Body of pancreas (tissue), 4 donors: ENCODE results near the gene CYP2C18. TPM values are rescaled to one million over a fixed set of nuclear protein-coding genes. Genes with fewer than 3 reads are reported as not detected.

Experiments used
- ATAC-seq: fragments of 150-250 bp; one replicate; pipeline ENCODE4 v1.9.1; 2016
- DNase-seq, 4 donors: peaks; one replicate each; pipeline ENCODE4 v3.0.0-alpha.2; 2019
- H3K27ac ChIP-seq, 4 donors: fragments of 200-600 bp; sonication (generic); 1 replicate in 3 of 4; 2 replicates in 1 of 4; pipeline versions ENCODE4 v1.5.1 to v1.6.1; 2016 to 2019; ENCODE audit warnings: mild to moderate bottlenecking in 1 of 4, mixed read lengths in 1 of 4, moderate library complexity in 1 of 4
- H3K27me3 ChIP-seq, 2 donors: fragments of 200-600 bp; sonication (generic); one replicate each; pipeline ENCODE4 v1.6.0; 2016; ENCODE audit warnings: mild to moderate bottlenecking in 1 of 2
- H3K36me3 ChIP-seq, 2 donors: fragments of 200-600 bp; sonication (generic); replicated peaks in 1 of 2; 2 replicates each; pipeline ENCODE4 v1.5.1; 2016; ENCODE audit warnings: low read depth in 2 of 2; ENCODE audit not compliant: insufficient read depth in 1 of 2
- H3K4me1 ChIP-seq: fragments of 200-600 bp; sonication (generic); one replicate; pipeline ENCODE4 v1.6.0; 2016
- H3K4me3 ChIP-seq, 2 donors: fragments of 200-600 bp; sonication (generic); 1 replicate in 1 of 2; 2 replicates in 1 of 2; pipeline ENCODE4 v1.5.1; 2016 to 2019
- H3K9me3 ChIP-seq, 3 donors: fragments of 200-600 bp; sonication (generic); 1 replicate in 2 of 3; 2 replicates in 1 of 3; pipeline ENCODE4 v1.5.1; 2016
- POLR2A ChIP-seq, 3 donors: fragments of 450-650 bp; IDR thresholded peaks; one replicate each; pipeline ENCODE4 v1.6.1; 2016; ENCODE audit warnings: antibody characterized with exemption in 3 of 3, mild to moderate bottlenecking in 2 of 3
- WGBS, 2 donors: methylation state at CpG; one replicate each; pipeline ENCODE4 v1.1.5; 2017; 5-methylcytosine and 5-hydroxymethylcytosine counted together
- intact Hi-C: fragments of 100-400 bp; cut with DNase I; formaldehyde crosslinking; loops from one replicate; pipeline ENCODE4 v1.15.1; 2023
- total RNA-seq, 2 donors: library from RNA; depleted of rRNA; stranded (reverse); fragments of >200 nt; gene quantifications; one replicate each; pipeline ENCODE4 v1.1.0, GENCODE V29; 2016
- TF ChIP-seq, protein P1 (sequence below), 7 experiments: fragments of 450-650 bp in 4 of 7; fragments of 200-600 bp in 3 of 7; sonication (generic) in 3 of 7; IDR thresholded peaks; one replicate each; pipeline ENCODE4 v1.5.1; 2016 to 2019; ENCODE audit warnings: antibody characterized with exemption in 7 of 7

CYP2C18 gene
- total RNA-seq, 2 donors from 2014 or later = 3.9 TPM; not detected in 1

- H3K4me3 ChIP-seq = no peak overlapping the region
- ATAC-seq = no peak
- H3K4me1 ChIP-seq = peaks cover 7% of the 10 kb centered on the region
- 84 to 88% methylated on average over 11 of the region's 11 CpGs for WGBS, 2 donors
- no peak overlapping the region for H3K27ac ChIP-seq
- no peaks in the 10 kb centered on the region for H3K27me3 ChIP-seq
- intact Hi-C loops = no loop called here
- no peaks in the 10 kb centered on the region for H3K36me3 ChIP-seq
- TF ChIP-seq, protein P1, sequence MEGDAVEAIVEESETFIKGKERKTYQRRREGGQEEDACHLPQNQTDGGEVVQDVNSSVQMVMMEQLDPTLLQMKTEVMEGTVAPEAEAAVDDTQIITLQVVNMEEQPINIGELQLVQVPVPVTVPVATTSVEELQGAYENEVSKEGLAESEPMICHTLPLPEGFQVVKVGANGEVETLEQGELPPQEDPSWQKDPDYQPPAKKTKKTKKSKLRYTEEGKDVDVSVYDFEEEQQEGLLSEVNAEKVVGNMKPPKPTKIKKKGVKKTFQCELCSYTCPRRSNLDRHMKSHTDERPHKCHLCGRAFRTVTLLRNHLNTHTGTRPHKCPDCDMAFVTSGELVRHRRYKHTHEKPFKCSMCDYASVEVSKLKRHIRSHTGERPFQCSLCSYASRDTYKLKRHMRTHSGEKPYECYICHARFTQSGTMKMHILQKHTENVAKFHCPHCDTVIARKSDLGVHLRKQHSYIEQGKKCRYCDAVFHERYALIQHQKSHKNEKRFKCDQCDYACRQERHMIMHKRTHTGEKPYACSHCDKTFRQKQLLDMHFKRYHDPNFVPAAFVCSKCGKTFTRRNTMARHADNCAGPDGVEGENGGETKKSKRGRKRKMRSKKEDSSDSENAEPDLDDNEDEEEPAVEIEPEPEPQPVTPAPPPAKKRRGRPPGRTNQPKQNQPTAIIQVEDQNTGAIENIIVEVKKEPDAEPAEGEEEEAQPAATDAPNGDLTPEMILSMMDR (IDR thresholded peaks at IDR 0.05) = no peak
- TF ChIP-seq POLR2A (IDR thresholded peaks at IDR 0.05) = no peak
- H3K9me3 ChIP-seq = no peaks in the 10 kb centered on the region
- DNase-seq = no peak
Observed at GRCh38 chr10:94687625-94688248, 4.2 kb downstream of the CYP2C18 start.

DNA sequence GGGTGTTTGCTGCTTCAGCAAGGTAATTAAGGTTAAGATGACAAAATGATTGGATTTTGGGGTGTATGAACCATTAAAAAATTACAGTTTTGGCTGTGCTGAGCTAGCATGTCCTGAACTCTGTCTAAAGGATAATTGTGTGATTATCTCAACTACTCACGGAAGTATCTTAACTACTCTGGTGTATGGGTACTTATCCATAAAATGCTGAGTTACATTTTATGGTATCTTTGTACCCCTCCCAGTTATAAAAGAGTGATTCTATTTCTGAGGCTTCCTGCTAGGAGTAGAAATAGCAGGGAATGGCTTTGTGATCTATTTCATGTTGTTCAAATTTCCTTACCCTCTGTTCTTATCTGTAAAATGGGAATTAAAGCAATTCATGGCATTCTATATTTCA is 22.6 kb downstream of the CYP2C18 start:
- H3K4me1 ChIP-seq = no peaks in the 10 kb centered on the region
- intact Hi-C loops = no loop called here
- no peak for DNase-seq
- TF ChIP-seq, protein P1 (IDR thresholded peaks at IDR 0.05) = no peak
- no peak for TF ChIP-seq POLR2A (IDR thresholded peaks at IDR 0.05)
- 91 to 100% methylated on average over 1 of the region's 1 CpG for WGBS, 2 donors
- H3K36me3 ChIP-seq = no peaks in the 10 kb centered on the region
- H3K4me3 ChIP-seq = no peak overlapping the region
- H3K27me3 ChIP-seq = no peaks in the 10 kb centered on the region
- H3K27ac ChIP-seq = no peak overlapping the region
- no peak for ATAC-seq
- peaks cover 0 to 4% (median 0%) of the 10 kb centered on the region in 3 donors for H3K9me3 ChIP-seq

- TF ChIP-seq POLR2A (IDR thresholded peaks at IDR 0.05) = no peak
- TF ChIP-seq, protein P1 (IDR thresholded peaks at IDR 0.05) = no peak
- Histone ChIP-seq H3K9me3 (no peaks in the 10 kb centered on the region), H3K27ac (no peak overlapping the region), H3K4me1 (no peaks in the 10 kb centered on the region), H3K36me3 (no peaks in the 10 kb centered on the region), H3K27me3 (no peaks in the 10 kb centered on the region), H3K4me3 (no peak overlapping the region)
- ATAC-seq (no peak), DNase-seq (no peak)
- intact Hi-C loops = no loop called here
Observed at GRCh38 chr10:94710578-94710977, 27.0 kb downstream of the CYP2C18 start.

GRCh38 chr10:94725871-94726270 is 42.3 kb downstream of the CYP2C18 start:
- Histone ChIP-seq H3K27me3 (no peaks in the 10 kb centered on the region), H3K27ac (no peak overlapping the region), H3K4me1 (no peaks in the 10 kb centered on the region), H3K36me3 (no peaks in the 10 kb centered on the region), H3K4me3 (no peak overlapping the region), H3K9me3 (no peaks in the 10 kb centered on the region)
- no peak for ATAC-seq
- no peak for TF ChIP-seq POLR2A (IDR thresholded peaks at IDR 0.05)
- TF ChIP-seq, protein P1 (IDR thresholded peaks at IDR 0.05) = no peak
- no peak for DNase-seq
- intact Hi-C loops = no loop called here

DNA sequence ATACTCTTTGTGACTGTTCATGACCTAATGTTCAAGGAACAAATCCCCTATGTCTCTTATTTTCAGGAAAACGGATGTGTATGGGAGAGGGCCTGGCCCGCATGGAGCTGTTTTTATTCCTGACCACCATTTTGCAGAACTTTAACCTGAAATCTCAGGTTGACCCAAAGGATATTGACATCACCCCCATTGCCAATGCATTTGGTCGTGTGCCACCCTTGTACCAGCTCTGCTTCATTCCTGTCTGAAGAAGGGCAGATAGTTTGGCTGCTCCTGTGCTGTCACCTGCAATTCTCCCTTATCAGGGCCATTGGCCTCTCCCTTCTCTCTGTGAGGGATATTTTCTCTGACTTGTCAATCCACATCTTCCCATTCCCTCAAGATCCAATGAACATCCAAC is 51.7 kb downstream of the CYP2C18 start:
- Histone ChIP-seq H3K9me3 (no peaks in the 10 kb centered on the region), H3K27ac (no peak overlapping the region), H3K4me1 (no peaks in the 10 kb centered on the region), H3K4me3 (no peak overlapping the region), H3K27me3 (no peaks in the 10 kb centered on the region), H3K36me3 (no peaks in the 10 kb centered on the region)
- DNase-seq = no peak
- WGBS, 2 donors = 71 to 76% methylated on average over 3 of the region's 3 CpGs
- intact Hi-C loops = no loop called here
- ATAC-seq = no peak
- TF ChIP-seq POLR2A (IDR thresholded peaks at IDR 0.05) = no peak
- TF ChIP-seq, protein P1 (IDR thresholded peaks at IDR 0.05) = no peak
